ENCODE measurements around the gene PDSS2.

The PDSS2 gene

DNA sequence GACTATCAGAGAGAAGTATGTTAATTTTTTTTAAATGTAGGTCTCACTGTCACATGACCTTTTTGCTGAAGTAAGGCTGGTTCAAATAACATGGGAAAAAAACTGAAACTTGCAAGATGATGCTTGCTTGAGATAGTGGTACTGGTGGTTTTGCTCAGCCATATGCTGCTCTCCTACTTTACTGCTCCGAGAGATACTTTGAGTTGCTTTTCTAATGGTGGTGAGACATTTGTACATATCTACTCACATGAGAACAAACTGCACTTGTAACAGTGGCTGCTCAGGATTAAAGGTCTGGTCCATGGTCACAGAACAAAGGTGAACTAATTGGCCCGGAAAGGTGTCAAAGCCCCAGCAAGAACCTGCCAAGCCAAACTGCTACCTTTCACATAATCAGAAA lies 237.8 kb downstream of the PDSS2 start:
- H3K4me3 ChIP-seq (ENCODE audit: low read length) = no peak overlapping the region
- no peak for DNase-seq (ENCODE audit: low read depth)

GRCh38 chr6:107219851-107220250 lies 239.5 kb downstream of the PDSS2 start:
- DNase-seq (ENCODE audit: low read depth) = no peak
- TF ChIP-seq, protein P1, sequence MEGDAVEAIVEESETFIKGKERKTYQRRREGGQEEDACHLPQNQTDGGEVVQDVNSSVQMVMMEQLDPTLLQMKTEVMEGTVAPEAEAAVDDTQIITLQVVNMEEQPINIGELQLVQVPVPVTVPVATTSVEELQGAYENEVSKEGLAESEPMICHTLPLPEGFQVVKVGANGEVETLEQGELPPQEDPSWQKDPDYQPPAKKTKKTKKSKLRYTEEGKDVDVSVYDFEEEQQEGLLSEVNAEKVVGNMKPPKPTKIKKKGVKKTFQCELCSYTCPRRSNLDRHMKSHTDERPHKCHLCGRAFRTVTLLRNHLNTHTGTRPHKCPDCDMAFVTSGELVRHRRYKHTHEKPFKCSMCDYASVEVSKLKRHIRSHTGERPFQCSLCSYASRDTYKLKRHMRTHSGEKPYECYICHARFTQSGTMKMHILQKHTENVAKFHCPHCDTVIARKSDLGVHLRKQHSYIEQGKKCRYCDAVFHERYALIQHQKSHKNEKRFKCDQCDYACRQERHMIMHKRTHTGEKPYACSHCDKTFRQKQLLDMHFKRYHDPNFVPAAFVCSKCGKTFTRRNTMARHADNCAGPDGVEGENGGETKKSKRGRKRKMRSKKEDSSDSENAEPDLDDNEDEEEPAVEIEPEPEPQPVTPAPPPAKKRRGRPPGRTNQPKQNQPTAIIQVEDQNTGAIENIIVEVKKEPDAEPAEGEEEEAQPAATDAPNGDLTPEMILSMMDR (conservative IDR thresholded peaks at IDR 0.05; ENCODE audit: low read depth, low read length) = no peak
- H3K4me3 ChIP-seq (ENCODE audit: low read length) = no peak overlapping the region

More for the DNA sequence above, 237.8 kb downstream of the PDSS2 start:
- TF ChIP-seq, protein P1 (conservative IDR thresholded peaks at IDR 0.05; ENCODE audit: low read depth, low read length) = no peak

- no peak for DNase-seq (ENCODE audit: low read depth)
- TF ChIP-seq, protein P1 (conservative IDR thresholded peaks at IDR 0.05; ENCODE audit: low read depth, low read length) = no peak
- H3K4me3 ChIP-seq (ENCODE audit: low read length) = no peak overlapping the region
Observed at GRCh38 chr6:107218142-107218541, 241.2 kb downstream of the PDSS2 start.

GRCh38 chr6:107217248-107217647 lies 242.1 kb downstream of the PDSS2 start:
- no peak overlapping the region for H3K4me3 ChIP-seq (ENCODE audit: low read length)
- TF ChIP-seq, protein P1 (conservative IDR thresholded peaks at IDR 0.05; ENCODE audit: low read depth, low read length) = no peak
- no peak for DNase-seq (ENCODE audit: low read depth)

DNA sequence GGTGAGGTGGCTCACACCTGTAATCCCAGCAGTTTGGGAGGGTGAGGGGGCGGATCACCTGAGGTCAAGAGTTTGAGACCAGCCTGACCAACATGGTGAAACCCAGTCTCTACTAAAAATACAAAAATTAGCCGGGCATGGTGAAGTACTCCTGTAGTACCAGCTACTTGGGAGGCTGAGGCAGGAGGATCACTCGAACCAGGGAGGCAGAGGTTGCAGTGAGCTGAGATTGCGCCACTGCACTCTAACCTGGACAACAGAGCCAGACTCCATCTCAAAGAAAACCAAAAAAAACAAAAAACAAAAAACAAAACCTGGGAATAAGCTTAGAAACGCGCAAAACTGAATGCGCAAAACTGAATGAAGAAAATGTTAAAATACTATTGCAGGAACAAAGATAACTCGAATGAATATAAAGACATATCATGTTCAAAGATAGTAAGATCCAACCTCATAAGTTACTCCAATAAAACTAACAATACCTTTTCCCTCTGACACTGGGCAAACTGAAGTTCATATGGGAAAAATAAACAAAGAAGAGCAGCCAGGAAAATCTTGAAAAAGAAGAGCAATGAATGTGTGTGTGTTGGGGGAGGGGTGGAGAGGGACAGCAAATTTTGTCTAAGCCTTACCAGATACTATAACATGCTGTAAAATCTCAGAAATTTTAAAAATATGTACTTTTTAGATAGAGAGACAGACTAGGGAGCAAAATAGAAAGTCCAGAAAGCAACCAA lies 243.0 kb downstream of the PDSS2 start:
- no peak for DNase-seq (ENCODE audit: low read depth)
- H3K4me3 ChIP-seq (ENCODE audit: low read length) = no peak overlapping the region
- TF ChIP-seq, protein P1 (conservative IDR thresholded peaks at IDR 0.05; ENCODE audit: low read depth, low read length) = no peak

DNA sequence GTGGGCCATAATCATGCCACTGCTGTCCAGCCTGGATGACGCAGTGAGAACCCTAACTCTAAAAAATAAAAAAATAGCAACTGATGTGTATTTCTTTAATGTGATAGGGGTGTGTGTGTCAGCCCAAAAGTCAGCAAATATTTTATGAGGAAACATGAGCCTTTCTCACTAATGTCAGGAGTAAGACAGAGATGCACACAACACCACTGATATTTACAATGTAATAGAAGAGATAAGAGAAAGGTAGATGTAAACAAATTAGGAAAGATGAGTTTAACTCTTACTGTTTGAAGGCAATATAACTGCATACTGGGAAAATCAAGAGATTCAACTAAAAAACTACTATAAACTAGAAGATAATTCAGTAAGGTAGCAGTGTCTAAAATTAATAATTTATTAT lies 244.0 kb downstream of the PDSS2 start:
- H3K4me3 ChIP-seq (ENCODE audit: low read length) = no peak overlapping the region

DNA sequence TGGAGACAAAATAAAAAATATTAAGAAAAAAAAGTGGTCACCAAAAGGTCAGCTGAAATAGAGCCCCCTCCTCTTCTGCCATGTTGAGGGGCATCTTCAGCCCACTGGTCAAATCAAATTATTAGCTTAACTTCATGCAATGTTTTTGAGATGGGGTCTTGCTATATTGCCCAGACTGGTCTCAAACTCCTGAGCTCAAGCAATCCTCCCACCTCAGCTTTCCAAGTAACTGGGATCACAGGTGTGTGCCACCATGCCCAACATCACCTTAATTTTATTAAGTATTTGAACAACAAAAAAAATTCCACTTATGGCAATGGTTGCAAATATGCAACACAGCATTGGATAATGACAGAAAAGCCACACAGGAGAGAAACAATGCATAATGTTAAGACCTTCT lies 244.7 kb downstream of the PDSS2 start:
- TF ChIP-seq, protein P1 (conservative IDR thresholded peaks at IDR 0.05; ENCODE audit: low read depth, low read length) = no peak
- H3K4me3 ChIP-seq (ENCODE audit: low read length) = no peak overlapping the region
- no peak for DNase-seq (ENCODE audit: low read depth)

More for the DNA sequence above, 244.0 kb downstream of the PDSS2 start:
- no peak for DNase-seq (ENCODE audit: low read depth)
- TF ChIP-seq, protein P1 (conservative IDR thresholded peaks at IDR 0.05; ENCODE audit: low read depth, low read length) = no peak

Measured in retinal pigment epithelial cell (primary cell).